Endothelial cell (in vitro differentiated cells): ENCODE measurements around the gene GLP2R. TPM values are rescaled to one million over a fixed set of nuclear protein-coding genes. Genes with fewer than 3 reads are reported as not detected.

ENCODE experiments used
- DNase-seq: peaks from one replicate; pipeline ENCODE4 v3.0.0; 2021; ENCODE audit warnings: low spot score
- H3K27ac Mint-ChIP-seq: one replicate; pipeline ENCODE4 v1.8.0; 2021; ENCODE audit warnings: mixed read lengths, inconsistent platforms; ENCODE audit not compliant: unreplicated experiment
- H3K27me3 Mint-ChIP-seq: one replicate; pipeline ENCODE4 v1.8.0; 2021; ENCODE audit warnings: mild to moderate bottlenecking, moderate library complexity, mixed read lengths, inconsistent platforms; ENCODE audit not compliant: unreplicated experiment
- H3K36me3 Mint-ChIP-seq: one replicate; pipeline ENCODE4 v1.8.0; 2021; ENCODE audit warnings: mild to moderate bottlenecking, low read depth, mixed read lengths, inconsistent platforms; ENCODE audit not compliant: unreplicated experiment
- H3K4me1 Mint-ChIP-seq: one replicate; pipeline ENCODE4 v1.8.0; 2021; ENCODE audit warnings: mild to moderate bottlenecking, mixed read lengths, inconsistent platforms; ENCODE audit not compliant: unreplicated experiment
- H3K4me3 Mint-ChIP-seq: one replicate; pipeline ENCODE4 v1.8.0; 2021; ENCODE audit warnings: mild to moderate bottlenecking, mixed read lengths, inconsistent platforms; ENCODE audit not compliant: unreplicated experiment
- H3K9me3 Mint-ChIP-seq: one replicate; pipeline ENCODE4 v1.8.0; 2021; ENCODE audit warnings: mixed read lengths, inconsistent platforms; ENCODE audit not compliant: unreplicated experiment
- total RNA-seq: library from RNA; stranded (reverse); fragmentation: NEBNext Ultra II Directional; extraction: Animal tissue kit (Norgen Biotek cat#: 25700); gene quantifications from one replicate; pipeline ENCODE4 v1.2.1, GENCODE V29; 2021; ENCODE audit not compliant: unreplicated experiment
- TF ChIP-seq, protein P1 (sequence below): fragments of 200-600 bp; sonication (generic); IDR thresholded peaks from one replicate; pipeline ENCODE4 v1.5.0; 2021; ENCODE audit warnings: antibody characterized with exemption; ENCODE audit not compliant: unreplicated experiment

GLP2R gene
- total RNA-seq, 1 donor from 2014 or later, result 0.15 TPM

GRCh38 chr17:9904277-9905077 is 78.8 kb downstream of the GLP2R start:
- DNase-seq, result no peak
- TF ChIP-seq, protein P1, sequence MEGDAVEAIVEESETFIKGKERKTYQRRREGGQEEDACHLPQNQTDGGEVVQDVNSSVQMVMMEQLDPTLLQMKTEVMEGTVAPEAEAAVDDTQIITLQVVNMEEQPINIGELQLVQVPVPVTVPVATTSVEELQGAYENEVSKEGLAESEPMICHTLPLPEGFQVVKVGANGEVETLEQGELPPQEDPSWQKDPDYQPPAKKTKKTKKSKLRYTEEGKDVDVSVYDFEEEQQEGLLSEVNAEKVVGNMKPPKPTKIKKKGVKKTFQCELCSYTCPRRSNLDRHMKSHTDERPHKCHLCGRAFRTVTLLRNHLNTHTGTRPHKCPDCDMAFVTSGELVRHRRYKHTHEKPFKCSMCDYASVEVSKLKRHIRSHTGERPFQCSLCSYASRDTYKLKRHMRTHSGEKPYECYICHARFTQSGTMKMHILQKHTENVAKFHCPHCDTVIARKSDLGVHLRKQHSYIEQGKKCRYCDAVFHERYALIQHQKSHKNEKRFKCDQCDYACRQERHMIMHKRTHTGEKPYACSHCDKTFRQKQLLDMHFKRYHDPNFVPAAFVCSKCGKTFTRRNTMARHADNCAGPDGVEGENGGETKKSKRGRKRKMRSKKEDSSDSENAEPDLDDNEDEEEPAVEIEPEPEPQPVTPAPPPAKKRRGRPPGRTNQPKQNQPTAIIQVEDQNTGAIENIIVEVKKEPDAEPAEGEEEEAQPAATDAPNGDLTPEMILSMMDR, result no peak
- Mint-ChIP-seq H3K4me1 (peaks cover 12% of the 10 kb centered on the region), H3K4me3 (no peak overlapping the region), H3K9me3 (no peaks in the 10 kb centered on the region), H3K27ac (no peak overlapping the region), H3K36me3 (no peaks in the 10 kb centered on the region), H3K27me3 (peaks cover 3% of the 10 kb centered on the region)

- no peak for DNase-seq
- Mint-ChIP-seq H3K4me3 (no peak within 1 kb of the TSS), H3K36me3 (no peaks in the 10 kb centered on the region), H3K27ac (no peak within 1 kb of the TSS), H3K4me1 (peaks cover 11% of the 10 kb centered on the region), H3K9me3 (no peaks in the 10 kb centered on the region), H3K27me3 (peaks cover 3% of the 10 kb centered on the region)
- TF ChIP-seq, protein P1, result no peak
Observed at GRCh38 chr17:9905078-9905415, 79.3 kb downstream of the GLP2R start, which contains the start of gene RCVRN. Gene RCVRN (minus strand): TSS chr17:9905271. CDS start chr17:9905180, 91 bp downstream.

- TF ChIP-seq, protein P1, result peak; percentile 76
- H3K4me1 Mint-ChIP-seq, result peaks cover 4% of the 10 kb centered on the region
- no peaks in the 10 kb centered on the region for H3K36me3 Mint-ChIP-seq
- DNase-seq, result peak; percentile 63
- peaks cover 3% of the 10 kb centered on the region for H3K27me3 Mint-ChIP-seq
- no peak overlapping the region for H3K27ac Mint-ChIP-seq
- H3K9me3 Mint-ChIP-seq, result no peaks in the 10 kb centered on the region
- H3K4me3 Mint-ChIP-seq, result no peak overlapping the region
Observed at GRCh38 chr17:9905902-9906301, 80.2 kb downstream of the GLP2R start.

DNA sequence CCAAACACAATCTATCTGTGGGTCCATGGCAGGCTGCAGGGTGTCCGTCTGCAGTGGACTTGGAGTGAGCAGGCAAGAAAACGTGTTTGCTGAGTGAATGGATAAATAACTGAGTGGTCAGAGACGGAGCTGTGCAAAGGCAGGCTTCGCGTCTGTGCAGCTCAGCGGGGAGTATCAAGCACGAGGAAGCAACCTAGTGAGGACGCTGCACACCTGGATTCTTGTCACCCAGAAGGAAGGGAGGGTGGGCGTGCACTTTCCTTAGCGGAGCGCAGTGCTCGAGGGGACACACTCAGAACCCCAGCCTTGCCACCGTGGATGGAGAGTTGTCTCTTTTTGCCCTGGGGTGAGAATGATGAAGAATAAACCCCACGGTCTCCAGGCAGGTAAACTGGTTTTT is 80.9 kb downstream of the GLP2R start:
- no peaks in the 10 kb centered on the region for H3K9me3 Mint-ChIP-seq
- peaks cover 3% of the 10 kb centered on the region for H3K27me3 Mint-ChIP-seq
- H3K4me3 Mint-ChIP-seq, result no peak overlapping the region
- H3K36me3 Mint-ChIP-seq, result no peaks in the 10 kb centered on the region
- H3K4me1 Mint-ChIP-seq, result no peaks in the 10 kb centered on the region
- no peak for DNase-seq
- no peak overlapping the region for H3K27ac Mint-ChIP-seq
- TF ChIP-seq, protein P1, result no peak

GRCh38 chr17:9907131-9907530 is 81.4 kb downstream of the GLP2R start:
- Mint-ChIP-seq H3K9me3 (no peaks in the 10 kb centered on the region), H3K27me3 (peaks cover 3% of the 10 kb centered on the region), H3K4me1 (no peaks in the 10 kb centered on the region), H3K27ac (no peak overlapping the region), H3K36me3 (no peaks in the 10 kb centered on the region), H3K4me3 (no peak overlapping the region)
- DNase-seq, result no peak
- TF ChIP-seq, protein P1, result no peak
